Hematopoietic multipotent progenitor cell treated with erythropoietin and hydrocortisone succinate and interleukin-3 and kit ligand, for 17 days (in vitro differentiated cells): ENCODE data around the gene NLRP3.
"Not testable (repeated sequence)": the region's sequence is repeated elsewhere in the genome, so short reads cannot be mapped to it uniquely, and the experiment has no call there.

Experiments
- DNase-seq: peaks from one replicate; pipeline ENCODE4 v3.0.0-alpha.2; 2015; ENCODE audit warnings: low spot score

The NLRP3 gene

DNA sequence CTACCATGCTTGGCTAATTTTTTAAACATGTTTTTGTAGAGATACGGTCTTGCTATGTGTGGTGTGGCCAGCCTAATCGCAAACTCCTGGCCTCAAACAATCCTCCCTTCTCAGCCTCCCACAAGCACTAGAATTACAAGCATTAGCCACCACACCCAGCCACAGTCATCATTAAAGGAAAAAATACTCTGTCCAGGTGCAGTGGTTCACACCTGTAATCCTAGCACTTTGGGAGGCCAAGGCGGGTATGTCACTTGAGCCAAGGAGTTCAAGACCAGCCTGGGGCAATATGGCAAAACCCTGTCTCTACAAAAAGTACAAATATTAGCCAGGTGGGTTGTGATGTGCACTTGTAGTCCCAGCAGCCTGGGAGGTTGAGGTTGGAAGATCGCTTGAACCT lies 25.0 kb upstream of the NLRP3 start:
- no peak for DNase-seq

DNA sequence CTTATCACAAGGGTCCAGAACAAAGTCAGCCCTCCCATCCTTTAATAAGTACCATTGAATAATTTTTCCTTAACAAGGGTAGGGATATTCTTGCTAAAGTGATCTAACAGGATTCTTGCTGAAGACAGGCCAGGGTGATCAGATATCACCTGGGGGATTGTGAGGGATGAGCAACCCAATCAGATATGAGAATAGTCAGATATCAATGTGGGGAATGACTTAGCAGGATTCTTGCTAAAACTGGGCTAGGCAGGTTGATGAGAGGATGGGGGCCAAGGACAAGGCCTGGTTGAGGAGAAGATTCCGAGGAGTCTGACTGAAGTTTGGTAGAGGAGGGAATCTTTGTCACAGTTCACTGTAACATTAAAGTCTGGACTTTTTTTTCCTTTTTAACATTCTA lies 23.9 kb upstream of the NLRP3 start:
- no peak for DNase-seq

DNA sequence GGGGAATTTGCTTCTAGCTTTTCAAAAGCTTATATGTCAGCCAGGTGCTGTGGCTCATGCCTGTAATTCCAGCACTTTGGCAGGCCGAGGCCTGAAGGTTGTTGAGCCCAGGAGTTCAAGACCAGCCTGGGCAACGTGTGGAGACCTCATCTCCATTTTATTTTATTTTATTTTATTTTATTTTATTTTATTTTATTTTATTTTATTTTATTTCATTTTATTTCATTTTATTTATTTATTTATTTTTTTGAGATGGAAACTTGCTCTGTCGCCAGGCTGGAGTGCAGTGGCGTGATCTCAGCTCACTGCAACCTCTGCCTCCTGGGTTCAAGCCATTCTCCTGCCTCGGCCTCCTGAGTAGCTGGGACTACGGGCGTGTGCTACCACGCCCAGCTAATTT lies 20.9 kb upstream of the NLRP3 start:
- DNase-seq, result not testable (repeated sequence)

DNA sequence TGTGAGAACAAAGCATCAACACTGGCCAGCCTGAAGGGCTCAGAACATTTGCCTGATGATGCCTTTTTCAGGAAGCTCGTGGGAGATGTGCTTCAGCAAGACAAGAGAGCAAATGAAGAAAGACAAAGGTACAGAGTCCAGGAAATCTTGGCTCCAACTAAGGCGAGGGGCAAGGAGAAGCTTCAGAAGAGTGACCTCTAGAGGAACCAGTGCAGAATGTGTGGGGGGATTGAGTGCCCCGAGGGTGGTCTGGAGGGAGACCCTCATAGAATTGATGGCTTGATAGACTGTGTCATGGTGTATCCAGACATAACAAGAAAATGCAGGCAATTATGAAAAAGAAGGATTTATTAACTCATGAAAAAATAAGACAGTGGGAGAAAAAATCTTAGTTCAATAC lies 15.3 kb upstream of the NLRP3 start:
- DNase-seq, result no peak

DNA sequence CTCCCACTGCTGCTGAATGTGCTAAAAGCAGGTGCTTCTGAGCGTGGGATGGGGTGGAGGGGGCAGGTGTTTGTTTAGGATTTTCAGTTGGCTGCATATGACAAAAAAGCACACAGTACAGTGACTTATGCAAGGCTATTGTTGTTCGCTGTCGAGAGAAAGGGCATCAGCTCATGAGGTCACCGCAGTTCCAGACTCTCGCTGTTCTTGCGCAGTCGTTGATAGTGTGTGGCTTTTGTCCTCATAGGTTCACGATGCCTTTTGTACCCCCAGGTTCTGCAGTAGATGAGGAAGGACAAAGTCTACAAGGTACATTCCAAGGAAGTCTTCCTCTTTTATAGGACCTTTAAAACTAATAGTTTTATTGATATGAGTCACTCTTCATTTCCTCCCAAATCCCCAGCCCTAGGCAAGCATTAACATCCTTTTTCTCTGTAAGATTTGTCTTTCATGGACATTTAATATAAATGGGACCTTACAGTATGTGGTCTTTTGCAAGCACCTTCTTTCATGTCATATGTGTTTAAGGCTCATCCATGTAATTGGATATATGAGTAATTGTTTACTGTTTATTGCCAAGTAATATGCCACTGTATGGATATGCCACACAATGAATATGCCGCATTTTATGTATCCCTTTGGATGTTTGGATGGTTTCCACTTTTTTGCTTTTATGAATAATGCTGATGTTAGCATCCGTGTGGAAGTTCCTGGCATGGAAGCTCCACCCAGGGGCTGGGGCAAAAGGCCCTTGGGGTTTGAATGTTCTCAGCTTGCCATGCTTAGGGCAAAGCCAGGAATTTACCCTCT lies 14.5 kb upstream of the NLRP3 start:
- DNase-seq, result no peak

DNA sequence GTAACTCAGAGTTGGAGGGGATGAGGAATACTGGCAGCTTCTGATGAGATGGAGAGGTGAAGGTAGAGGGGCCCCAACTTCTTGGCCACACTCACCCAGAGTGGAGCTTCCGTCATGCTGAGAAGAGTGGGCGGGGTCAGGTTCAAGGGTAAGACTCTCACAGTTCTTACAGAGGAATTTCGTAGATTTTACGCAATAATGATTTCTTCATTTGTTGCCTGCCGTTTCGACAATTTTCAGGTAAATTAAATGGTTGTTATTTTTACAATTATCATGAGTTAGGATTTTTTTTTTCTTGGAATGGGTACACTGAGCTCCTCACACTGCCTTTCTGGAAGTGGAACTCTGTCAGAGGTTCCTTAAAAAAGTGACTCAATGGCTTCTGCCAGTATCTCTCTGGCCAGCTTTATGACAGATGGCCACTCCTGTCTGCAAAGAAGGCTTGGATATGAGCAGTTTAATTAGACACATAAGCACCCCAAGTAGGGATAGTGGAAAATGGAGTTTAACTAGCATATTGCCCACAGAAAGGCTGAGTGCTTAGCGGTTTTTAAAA lies 13.8 kb upstream of the NLRP3 start:
- DNase-seq, result no peak

DNA sequence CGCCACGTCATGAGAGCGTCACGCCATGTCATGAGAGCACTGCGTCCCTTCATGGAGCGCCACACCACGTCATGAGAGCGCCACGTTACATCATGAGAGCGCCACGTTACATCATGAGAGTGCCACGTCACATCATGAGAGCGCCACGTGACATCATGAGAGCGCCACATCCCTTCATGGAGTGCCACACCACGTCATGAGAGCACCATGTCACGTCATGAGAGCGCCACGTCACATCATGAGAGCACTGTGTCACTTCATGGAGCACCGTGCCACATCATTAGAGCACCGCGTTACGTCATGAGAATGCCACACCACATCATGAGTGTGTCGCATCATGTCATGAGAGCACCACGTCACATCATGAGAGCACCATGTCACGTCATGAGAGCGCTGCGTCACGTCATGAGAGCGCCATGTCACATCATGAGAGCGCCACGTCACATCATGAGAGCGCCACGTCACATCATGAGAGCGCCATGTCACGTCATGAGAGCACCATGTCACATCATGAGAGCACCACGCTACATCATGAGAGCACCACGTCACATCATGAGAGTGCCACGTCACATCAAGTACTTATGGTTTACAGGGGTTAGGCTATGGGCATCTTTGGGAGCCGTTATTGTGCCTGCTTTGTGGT lies 9.8 kb upstream of the NLRP3 start:
- no peak for DNase-seq

DNA sequence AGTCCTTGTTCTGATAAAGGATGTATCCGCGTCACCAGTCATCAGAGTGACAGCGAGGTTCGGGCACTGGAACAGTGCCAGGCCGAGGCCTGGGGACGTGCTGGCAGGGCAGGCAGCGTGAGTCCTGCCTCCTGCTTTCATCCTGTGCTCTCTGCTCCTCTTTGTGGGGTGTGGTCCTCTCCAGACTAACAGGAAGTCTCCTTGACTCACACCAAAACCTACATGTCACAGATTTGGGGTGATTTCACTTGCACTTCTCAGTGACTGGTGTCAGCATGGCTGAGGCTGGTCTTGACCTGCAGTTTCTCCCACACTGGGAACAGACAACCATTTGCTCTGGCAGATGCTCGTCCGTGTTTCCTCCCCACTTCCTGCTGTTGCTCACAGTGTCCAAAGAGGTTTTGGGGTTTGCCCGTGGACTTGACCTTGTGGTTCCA lies 8.8 kb upstream of the NLRP3 start:
- DNase-seq, result no peak

DNA sequence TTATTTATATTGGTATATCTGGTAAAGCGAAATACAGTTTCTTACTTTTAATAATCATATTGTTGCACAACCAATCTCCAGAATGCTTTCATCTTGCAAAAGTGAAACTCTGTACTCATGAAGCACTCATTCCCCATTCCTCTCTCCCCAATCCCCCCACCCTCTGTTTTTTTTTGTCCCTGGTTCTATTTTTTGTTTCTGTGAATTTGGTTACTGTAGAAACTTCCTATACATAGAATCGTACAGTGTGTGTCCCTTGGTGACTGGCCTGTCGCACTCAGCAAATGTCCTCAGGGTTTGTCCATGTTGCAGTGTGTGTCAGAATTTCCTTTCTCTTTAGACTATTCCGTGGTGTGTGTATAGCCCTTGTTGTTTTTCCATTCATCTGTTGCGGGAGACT lies 7.9 kb upstream of the NLRP3 start:
- DNase-seq, result no peak

DNA sequence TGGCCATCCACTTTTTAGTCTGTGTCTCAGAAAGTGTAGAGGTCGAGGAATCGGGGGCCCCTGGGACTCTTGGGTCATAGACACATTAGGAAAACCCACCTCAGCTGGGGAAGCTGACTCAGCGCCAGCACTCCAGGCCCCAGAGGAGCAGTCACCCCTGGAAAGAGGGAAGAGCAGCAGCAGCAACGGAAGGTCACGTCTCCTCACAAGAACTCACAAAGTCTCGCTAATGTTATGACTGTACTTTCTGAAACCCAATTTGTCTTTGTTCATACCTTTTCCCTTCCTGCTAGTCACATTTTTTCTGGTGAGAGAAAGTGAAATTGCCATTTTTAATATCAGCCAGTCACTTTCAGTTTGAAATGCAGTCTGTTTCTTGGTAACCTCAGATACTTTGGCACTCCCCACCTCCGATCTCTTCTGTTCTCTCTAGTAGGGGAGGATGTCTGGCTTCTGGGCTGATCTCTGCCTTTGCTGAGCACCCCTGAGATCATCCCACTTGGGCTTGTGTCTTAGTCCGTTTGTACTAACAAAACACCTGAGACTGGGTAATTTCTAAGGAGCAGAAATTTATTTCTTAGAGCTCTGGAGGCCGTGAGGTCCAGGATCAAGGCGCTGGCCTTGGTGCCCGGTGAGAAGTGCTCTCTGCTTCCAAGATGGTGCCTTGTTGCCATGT lies 6.0 kb upstream of the NLRP3 start:
- DNase-seq, result no peak

DNA sequence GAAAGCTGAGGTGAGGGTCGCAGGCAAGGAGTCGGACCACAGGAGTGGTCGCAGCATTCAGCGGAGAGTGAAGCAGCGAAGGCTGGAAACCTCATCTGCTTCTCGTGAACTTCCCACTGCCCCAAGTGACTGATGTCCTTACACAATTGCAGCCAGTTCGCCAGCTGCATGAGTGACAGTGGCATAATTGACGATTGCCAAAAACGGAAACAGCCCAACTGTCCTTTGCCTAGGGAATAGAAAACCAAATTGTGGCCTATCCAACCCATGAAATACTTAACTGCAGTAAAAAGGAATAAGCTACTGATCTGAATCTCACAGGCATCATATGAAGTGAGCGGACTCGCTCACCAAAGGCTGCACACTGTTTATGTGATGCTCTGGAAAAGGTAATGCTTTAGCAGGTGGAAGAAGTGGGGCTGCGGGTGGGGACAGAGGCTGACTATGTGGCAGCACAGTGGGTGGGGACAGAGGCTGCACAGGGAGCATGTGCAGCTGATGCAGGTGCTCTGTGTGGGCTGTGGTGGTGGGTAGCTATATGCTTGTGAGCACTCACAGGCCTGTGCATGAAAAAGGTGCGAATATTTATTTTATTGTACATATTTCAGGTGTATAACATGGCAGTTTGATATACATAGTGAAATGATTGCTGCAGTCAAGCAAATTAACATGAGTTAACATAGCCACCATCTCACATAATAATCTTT lies 4.2 kb upstream of the NLRP3 start:
- no peak for DNase-seq

DNA sequence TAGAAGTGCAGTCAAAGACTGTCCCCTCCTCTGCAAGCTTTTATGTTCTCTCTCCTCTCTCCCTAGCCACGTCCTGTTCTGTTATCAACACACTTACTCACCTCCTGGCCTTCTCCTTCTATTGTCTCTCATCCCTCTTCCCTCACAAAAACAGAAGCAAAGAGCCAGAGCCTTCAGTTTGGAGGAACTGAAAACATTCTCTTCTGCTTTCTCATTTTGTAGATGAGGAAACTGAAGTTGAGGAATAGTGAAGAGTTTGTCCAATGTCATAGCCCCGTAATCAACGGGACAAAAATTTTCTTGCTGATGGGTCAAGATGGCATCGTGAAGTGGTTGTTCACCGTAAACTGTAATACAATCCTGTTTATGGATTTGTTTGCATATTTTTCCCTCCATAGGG lies 1.9 kb downstream of the NLRP3 start:
- DNase-seq, result no peak

DNA sequence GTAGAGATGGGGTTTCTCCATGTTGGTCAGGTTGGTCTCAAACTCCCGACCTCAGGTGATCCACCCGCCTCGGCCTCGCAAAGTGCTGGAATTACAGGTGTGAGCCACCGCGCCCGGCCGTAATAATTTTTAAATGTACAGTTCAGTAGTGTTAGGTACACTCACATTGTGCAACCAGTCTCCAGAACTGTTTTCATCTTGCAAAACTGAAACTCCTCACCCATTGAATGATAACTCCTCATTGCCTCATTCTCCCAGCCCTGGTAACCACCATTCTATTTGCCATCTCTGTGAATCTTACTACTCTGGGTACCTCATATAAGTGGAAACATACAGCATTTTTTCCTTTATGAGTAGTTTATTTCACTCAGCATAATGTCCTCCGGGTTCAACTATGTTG lies 3.4 kb downstream of the NLRP3 start:
- no peak for DNase-seq

DNA sequence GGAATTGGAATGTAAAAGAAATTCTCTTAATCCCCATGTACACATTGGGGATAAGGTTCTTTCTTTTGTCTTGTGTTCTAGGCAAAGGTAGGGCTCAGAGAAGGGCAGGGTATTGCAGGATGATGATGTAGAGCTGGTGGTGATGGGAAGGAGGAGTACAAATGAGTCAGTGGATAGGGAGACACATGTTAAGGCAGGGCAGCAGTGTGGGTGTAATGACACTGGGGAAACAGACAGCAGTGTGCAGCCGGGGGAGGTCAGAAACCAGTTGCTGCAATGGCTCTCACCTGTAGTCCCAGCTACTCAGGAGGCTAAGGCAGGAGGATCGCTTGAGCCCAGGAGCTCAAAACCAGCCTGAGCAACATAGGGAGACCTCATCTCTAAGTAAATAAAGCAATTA lies 5.1 kb downstream of the NLRP3 start:
- no peak for DNase-seq

DNA sequence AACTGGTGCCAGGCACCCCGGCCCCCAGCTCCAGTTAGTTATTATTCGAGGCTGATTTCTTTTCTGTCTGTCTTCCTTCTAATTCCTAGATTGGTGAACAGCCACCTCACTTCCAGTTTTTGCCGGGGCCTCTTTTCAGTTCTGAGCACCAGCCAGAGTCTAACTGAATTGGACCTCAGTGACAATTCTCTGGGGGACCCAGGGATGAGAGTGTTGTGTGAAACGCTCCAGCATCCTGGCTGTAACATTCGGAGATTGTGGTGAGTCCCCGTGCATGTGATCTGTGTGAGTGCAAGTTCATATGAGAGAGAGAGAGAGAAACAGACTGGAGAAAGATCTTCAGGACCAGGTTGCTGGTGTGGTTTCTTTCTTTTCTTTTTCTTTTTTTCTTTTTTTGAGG lies 13.5 kb downstream of the NLRP3 start:
- no peak for DNase-seq

DNA sequence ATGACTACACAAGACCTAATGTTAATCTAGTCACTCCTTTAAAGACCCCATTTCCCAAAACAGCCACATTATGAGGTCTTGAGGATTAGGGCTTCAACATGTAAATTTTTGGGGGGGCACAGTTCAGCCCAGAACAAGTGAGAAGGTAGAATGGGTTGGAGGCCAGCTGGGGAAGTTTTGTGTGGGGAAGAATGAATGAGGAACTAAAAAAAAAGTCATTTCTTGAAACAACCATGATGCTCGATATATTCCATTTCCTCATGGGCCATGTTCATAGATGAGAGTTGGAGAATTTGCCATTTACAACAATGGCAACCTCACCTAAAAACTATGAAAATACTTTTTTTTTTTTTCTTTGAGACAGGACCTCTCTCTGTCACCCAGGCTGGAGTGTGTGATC lies 14.5 kb downstream of the NLRP3 start:
- no peak for DNase-seq

DNA sequence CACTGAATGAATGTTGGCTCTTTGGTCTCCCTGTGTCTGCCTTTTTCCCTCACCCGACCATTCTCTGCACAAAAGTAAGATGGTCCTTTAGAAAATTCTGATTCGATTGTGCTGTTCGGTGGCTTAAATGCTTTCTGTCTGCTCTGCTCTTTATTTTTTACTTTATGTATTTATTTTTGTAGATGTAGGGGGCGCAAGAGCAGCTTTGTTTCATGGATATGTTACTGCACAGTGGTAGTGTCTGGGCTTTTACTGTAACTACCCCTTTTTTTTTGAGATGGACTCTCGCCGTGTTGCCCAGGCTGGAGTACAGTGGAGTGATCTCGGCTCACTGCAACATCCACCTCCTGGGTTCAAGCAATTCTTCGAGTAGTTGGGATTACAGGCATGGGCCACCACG lies 15.7 kb downstream of the NLRP3 start:
- DNase-seq, result no peak

DNA sequence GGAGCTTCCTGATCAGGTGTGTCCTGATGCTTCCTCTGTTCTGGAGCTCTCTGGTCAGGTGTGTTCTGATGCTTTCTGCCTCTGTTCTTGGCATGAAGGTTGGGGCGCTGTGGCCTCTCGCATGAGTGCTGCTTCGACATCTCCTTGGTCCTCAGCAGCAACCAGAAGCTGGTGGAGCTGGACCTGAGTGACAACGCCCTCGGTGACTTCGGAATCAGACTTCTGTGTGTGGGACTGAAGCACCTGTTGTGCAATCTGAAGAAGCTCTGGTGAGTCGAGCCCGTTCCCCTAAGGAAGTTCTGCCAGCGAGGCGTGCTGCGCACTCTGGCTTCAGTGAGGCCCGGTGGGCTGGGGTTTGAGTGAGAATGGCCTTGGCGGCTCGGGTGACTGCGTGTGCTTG lies 18.0 kb downstream of the NLRP3 start:
- no peak for DNase-seq

DNA sequence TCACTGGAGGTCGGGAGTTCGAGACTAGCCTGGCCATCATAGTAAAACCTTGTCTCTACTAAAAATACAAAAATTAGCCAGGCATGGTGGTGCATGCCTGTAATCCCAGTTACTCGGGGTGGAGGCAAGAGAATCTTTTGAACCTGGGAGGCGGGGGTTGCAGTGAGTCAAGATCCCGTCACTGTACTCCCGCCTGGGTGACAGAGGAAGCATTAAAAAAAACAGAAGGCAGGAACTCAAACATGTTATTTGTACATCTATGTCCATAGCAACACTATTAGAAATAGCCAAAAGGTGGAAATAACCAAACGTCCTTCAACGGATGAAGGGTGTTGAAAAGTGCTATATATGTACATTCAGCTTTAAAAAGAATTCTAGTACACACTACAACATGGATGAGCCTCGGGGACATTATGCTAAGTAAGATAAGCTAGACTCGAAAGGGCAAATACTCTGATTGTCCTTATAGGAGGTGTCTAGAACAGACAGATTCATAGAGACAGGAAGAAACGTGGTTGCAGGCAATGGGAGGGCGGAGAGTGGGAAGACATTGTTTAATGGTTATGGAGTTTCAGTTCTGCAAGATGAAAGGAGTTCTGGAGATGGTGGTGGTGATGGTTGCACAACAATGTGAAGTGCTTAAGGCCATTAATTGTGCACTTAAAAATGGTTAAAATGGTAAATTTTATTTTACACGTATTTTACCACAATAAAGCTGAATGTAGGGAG lies 19.2 kb downstream of the NLRP3 start:
- no peak for DNase-seq

DNA sequence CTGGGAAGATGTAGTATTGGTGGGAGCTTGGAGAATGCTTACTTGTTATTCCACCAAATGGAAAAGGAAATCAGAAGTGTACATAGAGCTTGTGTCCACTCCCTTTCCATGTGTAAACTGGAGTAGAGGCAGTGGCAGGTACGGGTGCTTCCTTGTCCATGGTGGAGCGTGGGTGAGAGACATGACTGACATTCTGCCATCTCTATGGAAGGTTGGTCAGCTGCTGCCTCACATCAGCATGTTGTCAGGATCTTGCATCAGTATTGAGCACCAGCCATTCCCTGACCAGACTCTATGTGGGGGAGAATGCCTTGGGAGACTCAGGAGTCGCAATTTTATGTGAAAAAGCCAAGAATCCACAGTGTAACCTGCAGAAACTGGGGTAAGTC lies 19.8 kb downstream of the NLRP3 start:
- no peak for DNase-seq
